ENCODE results near the gene CLBA1.

- TF ChIP-seq CTCF (IDR thresholded peaks at IDR 0.05 in 4 of 5, conservative IDR thresholded peaks at IDR 0.05 in 1 of 5) (no peak), POLR2A (IDR thresholded peaks at IDR 0.05) (no peak)
Measured at GRCh38 chr14:104937161-104937560, 48.4 kb upstream of the CLBA1 start.

All from gastrocnemius medialis (tissue), 4 donors.